ENCODE data around the gene OR4D5.

Gene OR4D5

GRCh38 chr11:123939317-123939716 lies at the start of gene OR4D5:
OR4D5 (plus strand) TSS chr11:123939617; CDS start chr11:123939617, 0 bp downstream.
- no peak for DNase-seq

- DNase-seq, result no peak
Measured at GRCh38 chr11:123892031-123892430, 47.4 kb upstream of the OR4D5 start.

DNA sequence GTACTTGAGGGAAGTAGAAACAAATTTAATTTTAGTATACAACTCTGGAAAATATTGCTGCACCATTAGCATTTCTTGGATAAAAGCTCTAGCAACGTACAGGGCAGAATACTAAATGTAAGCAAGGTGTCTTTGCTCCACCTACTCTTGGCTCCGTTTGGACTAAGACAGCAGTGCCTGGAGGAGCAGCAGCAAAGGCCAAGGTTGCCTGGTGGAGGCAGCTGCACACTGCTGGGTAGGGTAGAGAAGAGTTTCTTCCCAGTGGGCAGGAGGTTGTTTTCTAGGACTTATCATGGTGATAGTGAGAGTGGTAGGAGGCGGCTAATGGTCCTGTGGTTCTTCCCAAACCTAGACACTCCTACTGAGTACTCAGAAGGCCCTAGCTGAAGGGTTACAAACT lies 39.6 kb upstream of the OR4D5 start:
- no peak for DNase-seq

- no peak for DNase-seq
Measured at GRCh38 chr11:123901867-123902266, 37.5 kb upstream of the OR4D5 start, which contains the start of gene OR8D4. OR8D4 (plus strand) TSS chr11:123902167; CDS start chr11:123906432, 4,265 bp downstream.

DNA sequence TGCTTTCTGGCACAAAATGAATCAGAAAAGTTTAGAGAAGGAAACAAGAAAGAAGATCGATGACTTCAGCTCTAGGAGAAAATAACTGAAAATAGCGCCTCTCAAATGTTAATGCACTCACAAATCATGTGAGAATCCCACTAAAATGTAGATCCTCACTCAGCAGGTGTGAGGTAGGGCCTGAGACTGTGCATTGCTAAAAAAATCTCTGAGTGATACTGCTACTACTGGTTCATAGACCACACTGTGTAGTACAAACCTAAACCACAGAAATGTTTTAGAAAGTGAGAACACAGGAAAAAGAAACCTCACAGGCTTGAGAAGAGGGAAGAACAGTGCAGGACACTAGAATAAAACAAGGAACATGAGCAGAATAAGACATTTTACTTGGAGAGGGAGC lies 35.5 kb upstream of the OR4D5 start:
- no peak for DNase-seq

DNA sequence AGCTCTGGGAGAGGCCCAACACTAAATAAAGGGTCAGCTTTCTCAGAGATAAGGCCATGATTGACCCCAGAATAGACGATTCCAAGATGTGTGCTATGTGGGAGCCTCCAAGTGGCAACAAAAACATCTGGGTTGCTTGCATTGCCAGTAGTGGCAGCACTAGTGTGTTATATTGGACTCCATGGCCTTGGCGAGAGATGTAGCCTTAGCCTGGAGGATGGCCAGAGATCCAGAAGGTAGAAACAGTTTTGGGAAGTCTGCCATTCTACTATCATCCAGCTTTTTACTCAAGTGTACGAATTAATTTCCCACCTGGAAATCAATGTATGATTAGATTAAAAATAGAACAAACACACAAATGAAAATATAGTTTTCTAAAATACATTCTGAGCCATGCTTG lies 34.5 kb upstream of the OR4D5 start:
- no peak for DNase-seq

- no peak for DNase-seq
Measured at GRCh38 chr11:123905826-123906225, 33.6 kb upstream of the OR4D5 start.

DNA sequence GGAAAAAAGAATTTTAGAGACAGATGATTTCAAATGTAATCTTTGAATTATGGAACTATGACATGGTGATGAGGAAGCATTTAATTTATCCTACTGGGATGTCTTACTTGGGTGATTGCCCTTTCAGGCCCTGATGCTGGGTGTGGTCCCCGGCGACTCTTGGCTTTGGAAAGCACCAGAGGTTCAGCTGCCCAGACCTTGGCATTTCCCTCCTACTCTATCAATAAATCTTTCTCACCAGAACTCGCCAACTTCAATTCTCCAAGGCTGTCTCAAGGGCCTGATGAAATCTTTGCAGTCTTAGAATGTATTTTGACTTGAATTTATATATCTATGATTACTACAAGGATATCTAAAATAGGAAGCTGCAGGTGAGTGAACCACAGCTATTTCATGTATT lies 18.5 kb upstream of the OR4D5 start:
- no peak for DNase-seq

DNA sequence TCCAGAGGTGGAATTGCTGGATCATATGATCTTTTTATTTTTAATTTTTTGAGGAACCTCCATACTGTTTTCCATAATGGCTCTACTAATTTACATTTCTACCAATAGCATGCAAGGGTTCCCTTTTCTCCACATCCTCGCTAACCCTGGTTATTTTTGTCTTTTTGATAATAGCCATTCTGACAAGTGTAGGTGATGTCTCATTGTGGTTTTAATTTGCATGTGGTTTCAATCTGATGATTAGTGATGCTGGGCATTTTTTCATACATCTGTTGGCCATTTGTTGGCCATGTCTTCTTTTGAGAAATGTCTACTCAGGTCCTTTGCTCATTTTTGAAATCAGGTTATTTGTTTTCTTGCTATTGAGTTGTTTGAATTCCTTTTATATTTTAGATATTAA lies 15.4 kb upstream of the OR4D5 start:
- no peak for DNase-seq

GRCh38 chr11:123942413-123942812 lies 3.0 kb downstream of the OR4D5 start:
- DNase-seq, result no peak

- DNase-seq, result no peak
Measured at GRCh38 chr11:123943738-123944137, 4.3 kb downstream of the OR4D5 start, which contains the start of gene OR6T1. OR6T1 (minus strand) TSS chr11:123943838; CDS start chr11:123943838, 0 bp downstream.

GRCh38 chr11:123945132-123945531 lies 5.7 kb downstream of the OR4D5 start:
- no peak for DNase-seq

- DNase-seq, result no peak
Measured at GRCh38 chr11:123956752-123957151, 17.3 kb downstream of the OR4D5 start.

DNA sequence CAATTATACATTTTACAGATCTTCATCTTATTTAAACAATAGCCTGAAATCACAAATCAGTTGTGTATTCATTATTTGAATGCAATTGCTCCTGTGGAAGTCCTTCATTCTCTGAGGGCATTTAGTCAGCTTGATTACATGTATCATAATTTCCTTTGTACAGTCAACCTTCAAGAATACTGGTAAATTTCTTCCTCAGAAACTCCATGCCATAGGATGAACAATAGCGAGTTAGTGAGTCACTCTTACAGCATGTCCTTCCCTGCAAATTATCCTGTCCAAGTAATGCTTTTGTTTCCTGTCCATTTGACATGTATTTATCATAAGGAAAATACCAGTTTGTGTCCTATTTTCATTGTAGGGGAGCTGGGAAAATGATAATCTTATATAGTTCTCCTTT lies 34.4 kb downstream of the OR4D5 start:
- DNase-seq, result no peak

DNA sequence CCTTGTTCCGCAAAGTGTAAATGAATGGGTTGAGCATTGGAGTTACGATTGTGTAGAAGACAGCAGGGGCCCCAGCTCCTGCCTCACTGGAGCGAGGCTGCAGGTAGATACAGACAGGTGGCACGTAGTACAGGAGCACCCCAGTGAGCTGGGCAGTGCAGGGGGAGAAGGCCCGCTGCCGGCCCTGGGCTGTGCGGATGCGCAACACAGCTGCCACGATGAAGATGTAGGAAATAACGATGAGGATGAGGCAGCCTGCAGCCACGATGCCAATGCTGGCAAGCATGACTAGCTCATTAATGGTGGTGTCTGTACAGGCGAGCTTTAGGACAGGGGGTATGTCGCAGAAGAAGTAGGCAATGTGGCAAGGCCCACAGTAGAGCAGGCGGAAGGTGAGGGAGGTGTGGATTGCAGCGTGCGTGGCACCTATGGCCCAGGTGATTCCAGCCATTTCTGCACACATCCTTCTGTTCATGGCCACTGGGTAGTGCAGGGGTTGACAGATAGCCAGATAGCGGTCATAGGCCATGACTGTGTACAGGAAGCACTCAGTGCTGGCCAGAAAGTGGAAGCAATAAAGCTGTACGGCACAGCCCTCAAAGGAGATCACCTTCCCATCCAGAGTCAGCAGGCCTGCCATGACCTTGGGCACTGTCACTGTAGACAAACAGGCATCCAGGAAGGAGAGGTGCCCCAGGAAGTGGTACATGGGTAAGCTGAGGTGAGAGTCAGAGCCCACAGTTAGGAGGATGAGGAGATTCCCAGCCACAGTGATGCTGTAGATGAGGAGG lies 37.5 kb downstream of the OR4D5 start:
- DNase-seq, result no peak

- DNase-seq, result no peak
Measured at GRCh38 chr11:123977731-123978347, 38.4 kb downstream of the OR4D5 start, which contains the start of gene OR10S1. OR10S1 (minus strand) TSS chr11:123977781; CDS start chr11:123977664, 117 bp downstream.

- DNase-seq, result no peak
Measured at GRCh38 chr11:123979311-123979710, 39.9 kb downstream of the OR4D5 start.
